Skeletal muscle satellite cell (primary cell): ENCODE results near the gene CDYL2.

ENCODE experiments used
- H3K27me3 ChIP-seq: 2 replicates; pipeline ENCODE4 v1.7.0; 2013; ENCODE audit warnings: low read length; ENCODE audit not compliant: control insufficient read depth, insufficient read depth
- H3K36me3 ChIP-seq: 2 replicates; pipeline ENCODE4 v1.7.0; 2013; ENCODE audit warnings: mild to moderate bottlenecking, control low read depth, low read length; ENCODE audit not compliant: insufficient read depth
- H3K4me1 ChIP-seq: 2 replicates; pipeline ENCODE4 v1.7.0; 2013; ENCODE audit warnings: low read length; ENCODE audit not compliant: control insufficient read depth, insufficient read depth
- H3K4me2 ChIP-seq: 2 replicates; pipeline ENCODE4 v1.7.0; 2013; ENCODE audit warnings: mild to moderate bottlenecking, low read length
- H3K4me3 ChIP-seq: 2 replicates; pipeline ENCODE4 v1.7.0; 2013; ENCODE audit warnings: low read length
- H3K9ac ChIP-seq: 2 replicates; pipeline ENCODE4 v1.7.0; 2013; ENCODE audit warnings: mild to moderate bottlenecking, low read depth, low read length, moderate library complexity
- H3K9me3 ChIP-seq: replicated peaks from 2 replicates; pipeline ENCODE4 v1.7.0; 2013; ENCODE audit warnings: mild to moderate bottlenecking, control low read depth, low read length

CDYL2 gene

DNA sequence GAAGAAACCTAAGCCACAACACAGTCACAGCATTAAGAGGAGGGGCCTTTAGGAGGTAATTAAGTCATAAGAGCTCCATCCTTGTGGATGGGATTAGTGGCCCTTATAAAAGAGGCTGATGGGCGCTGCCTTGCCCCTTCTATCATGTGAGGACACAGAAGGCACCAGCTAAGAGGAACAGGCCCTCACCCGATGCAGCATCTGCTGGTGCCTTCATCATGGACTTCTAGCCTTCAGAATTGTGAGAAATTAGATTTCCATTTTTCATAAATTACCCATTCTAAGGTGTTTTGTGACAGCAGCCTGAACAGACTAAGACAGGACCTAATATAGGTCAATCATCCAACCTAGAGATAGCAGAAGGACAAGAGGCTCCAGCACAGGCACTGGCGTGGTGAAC lies 120.8 kb downstream of the CDYL2 start:
- Histone ChIP-seq H3K36me3 (peaks cover 8% of the 10 kb centered on the region), H3K4me2 (no peak overlapping the region), H3K9me3 (no peaks in the 10 kb centered on the region), H3K27me3 (no peaks in the 10 kb centered on the region), H3K4me1 (peaks cover 16% of the 10 kb centered on the region), H3K9ac (no peak overlapping the region), H3K4me3 (no peak overlapping the region)

DNA sequence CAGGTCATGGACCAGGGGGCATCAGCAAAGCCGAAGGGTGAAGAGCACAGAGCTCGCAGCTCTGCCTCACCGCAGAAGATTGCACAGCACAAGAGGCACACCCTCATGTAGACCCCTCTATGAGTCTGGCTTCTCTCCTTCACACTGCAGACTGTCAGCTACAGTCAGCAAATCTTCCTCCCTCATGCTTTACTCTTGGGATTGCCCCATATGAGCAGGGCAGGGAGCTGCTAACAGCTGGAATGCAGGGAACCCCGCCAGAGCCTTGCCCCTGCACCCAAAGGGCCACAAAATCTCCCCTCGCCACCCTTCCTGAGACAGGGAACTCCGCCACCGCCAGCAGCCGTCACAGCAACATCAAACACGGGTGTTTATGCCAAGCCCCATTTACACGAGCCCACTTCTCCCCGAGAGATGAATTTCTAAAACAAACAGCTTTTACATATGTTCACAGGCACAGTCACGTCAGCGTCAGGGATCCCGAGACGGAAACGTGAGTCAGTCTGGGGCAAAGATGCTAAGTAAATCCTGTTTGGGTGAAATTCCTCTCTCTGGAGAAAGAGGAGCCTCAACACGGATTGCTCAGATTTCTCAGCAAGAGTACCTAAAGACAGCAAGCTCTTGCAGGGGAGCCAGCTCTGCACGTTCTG lies 121.9 kb downstream of the CDYL2 start:
- Histone ChIP-seq H3K4me2 (peak overlapping the region; percentile 75), H3K4me3 (peak overlapping the region; percentile 48), H3K4me1 (peaks cover 16% of the 10 kb centered on the region), H3K9me3 (no peaks in the 10 kb centered on the region), H3K9ac (peak overlapping the region; percentile 16), H3K36me3 (peaks cover 8% of the 10 kb centered on the region), H3K27me3 (no peaks in the 10 kb centered on the region)

DNA sequence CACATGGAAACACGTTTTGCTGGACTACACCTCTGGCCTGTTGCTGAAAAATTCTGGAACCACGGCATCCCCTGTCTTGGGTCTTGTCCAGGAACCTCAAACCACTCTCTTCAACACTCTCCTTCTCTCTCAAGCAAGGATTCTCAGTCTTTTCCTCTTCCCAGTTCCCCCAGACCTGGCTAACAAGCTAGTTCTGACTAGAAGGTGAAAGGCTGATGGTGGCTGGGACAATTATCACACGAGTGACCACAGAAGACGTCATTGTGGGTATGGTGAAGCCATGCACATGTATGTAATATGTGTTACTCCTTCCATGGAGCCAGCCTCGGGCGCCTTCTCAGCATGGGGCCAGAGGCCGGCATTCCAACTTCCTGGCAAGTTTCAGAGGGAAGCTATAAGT lies 123.0 kb downstream of the CDYL2 start:
- Histone ChIP-seq H3K9me3 (no peaks in the 10 kb centered on the region), H3K36me3 (peaks cover 8% of the 10 kb centered on the region), H3K4me3 (no peak overlapping the region), H3K4me2 (no peak overlapping the region), H3K9ac (no peak overlapping the region), H3K4me1 (peaks cover 16% of the 10 kb centered on the region), H3K27me3 (no peaks in the 10 kb centered on the region)

DNA sequence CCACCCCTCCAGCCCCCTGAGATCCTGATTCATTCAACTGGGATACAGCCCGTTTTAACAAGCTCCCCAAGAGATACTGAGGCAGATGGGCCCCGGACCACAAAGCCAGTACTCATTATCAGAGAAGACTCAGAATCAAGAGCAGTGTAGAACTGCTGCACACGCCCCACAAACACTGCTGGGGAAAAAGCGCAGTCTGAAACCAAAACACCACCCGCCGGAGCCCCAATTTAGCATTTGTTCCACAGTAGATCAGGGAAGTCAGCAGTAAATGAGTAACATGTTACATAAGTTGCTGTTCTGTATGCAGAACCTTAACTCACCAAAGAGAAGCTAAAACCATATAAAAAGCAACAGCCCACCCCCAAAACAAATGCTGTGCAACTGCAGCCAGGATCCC lies 123.6 kb downstream of the CDYL2 start:
- no peaks in the 10 kb centered on the region for H3K27me3 ChIP-seq
- H3K9ac ChIP-seq: no peak overlapping the region
- no peak overlapping the region for H3K4me3 ChIP-seq
- H3K4me1 ChIP-seq: peaks cover 16% of the 10 kb centered on the region
- H3K9me3 ChIP-seq: no peaks in the 10 kb centered on the region
- peaks cover 8% of the 10 kb centered on the region for H3K36me3 ChIP-seq
- no peak overlapping the region for H3K4me2 ChIP-seq

DNA sequence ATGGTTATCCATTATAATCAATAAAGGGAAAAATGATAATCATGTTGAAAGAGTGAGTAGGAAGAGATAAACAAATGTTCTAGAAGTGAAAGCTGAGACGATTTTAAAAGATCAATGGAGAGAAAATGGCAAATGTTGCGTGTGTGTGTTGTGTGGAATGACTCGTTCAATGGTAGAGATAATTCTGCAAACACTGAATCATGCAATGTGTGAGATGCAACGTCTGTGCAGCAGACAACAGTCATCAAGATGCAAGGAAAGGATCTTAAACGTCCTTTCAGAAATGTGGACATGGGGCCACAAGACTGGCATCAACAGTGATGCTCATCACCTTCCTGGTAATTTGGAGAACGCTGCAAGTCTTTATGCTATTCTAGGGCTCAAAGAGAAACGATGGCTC lies 124.4 kb downstream of the CDYL2 start:
- Histone ChIP-seq H3K36me3 (peaks cover 8% of the 10 kb centered on the region), H3K4me2 (no peak overlapping the region), H3K4me1 (peaks cover 16% of the 10 kb centered on the region), H3K9me3 (no peaks in the 10 kb centered on the region), H3K4me3 (no peak overlapping the region), H3K9ac (no peak overlapping the region), H3K27me3 (no peaks in the 10 kb centered on the region)

DNA sequence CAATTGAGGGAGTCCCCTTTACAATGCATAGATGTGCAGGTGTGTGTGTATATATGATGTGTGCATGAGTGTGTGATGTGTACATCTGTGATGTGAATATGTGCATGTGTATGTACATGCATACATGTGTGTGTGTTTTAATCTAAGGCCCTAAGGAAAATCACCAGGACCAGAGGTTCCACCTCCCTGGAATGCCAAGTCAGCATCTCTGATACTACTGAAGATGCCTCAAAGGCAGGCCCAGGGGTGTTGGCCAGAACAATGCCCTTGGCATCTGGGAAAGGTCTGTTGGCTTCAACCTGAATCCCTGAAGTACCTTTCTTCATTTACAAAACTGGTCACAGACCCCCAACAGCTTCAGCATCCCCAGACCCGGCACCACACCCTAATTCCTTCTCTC lies 129.5 kb downstream of the CDYL2 start:
- Histone ChIP-seq H3K4me2 (no peak overlapping the region), H3K4me3 (no peak overlapping the region), H3K9me3 (no peaks in the 10 kb centered on the region), H3K9ac (no peak overlapping the region), H3K36me3 (no peaks in the 10 kb centered on the region), H3K4me1 (no peaks in the 10 kb centered on the region), H3K27me3 (no peaks in the 10 kb centered on the region)

DNA sequence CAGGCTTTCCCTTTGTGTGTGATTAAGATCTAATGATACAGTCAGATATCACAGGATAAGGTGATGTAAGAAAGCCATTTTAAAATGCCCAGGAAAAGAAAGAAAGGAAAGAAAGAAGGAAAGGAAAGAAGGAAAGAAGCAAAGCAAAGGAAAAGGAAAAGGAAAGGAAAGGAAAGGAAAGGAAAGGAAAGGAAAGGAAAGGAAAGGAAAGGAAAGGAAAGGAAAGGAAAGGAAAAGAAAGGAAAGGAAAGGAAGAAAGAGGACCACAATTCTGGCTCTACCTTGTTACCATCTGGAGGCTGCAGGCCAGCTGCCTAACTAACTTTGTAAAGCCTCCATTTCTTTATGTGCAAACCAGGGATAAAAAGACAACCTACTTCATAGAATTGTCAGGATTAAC lies 132.0 kb downstream of the CDYL2 start:
- no peaks in the 10 kb centered on the region for H3K9me3 ChIP-seq
- H3K9ac ChIP-seq: no peak overlapping the region
- no peaks in the 10 kb centered on the region for H3K27me3 ChIP-seq
- H3K4me2 ChIP-seq: no peak overlapping the region
- H3K4me3 ChIP-seq: no peak overlapping the region
- no peaks in the 10 kb centered on the region for H3K4me1 ChIP-seq
- no peaks in the 10 kb centered on the region for H3K36me3 ChIP-seq

DNA sequence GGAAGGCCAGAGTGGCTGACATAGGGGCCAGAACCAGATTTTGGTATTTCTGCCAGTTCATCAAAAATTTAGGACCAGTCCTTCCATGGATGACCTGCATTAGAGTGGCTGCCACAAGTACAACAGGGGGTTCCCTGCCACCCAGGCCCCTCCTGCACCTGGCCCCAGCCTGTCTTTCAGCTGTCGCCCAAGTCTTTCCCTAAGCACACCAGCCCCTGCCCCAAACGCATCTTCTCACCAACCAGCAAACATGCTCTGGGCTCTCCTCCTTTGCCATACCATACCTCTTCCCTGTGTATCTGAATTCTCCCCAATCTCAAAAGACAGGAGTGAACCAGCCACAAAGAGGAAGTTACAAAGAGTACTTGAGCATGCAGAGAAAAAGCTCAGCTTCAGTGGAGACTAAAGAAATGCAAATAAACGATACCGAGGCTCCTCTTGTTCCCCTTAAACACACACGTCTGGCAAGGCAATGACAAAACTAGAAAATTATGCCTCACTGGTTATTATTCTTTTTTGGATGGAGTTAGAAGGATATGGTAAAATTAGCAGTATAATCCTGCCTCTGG lies 133.0 kb downstream of the CDYL2 start:
- Histone ChIP-seq H3K9me3 (no peaks in the 10 kb centered on the region), H3K4me2 (no peak overlapping the region), H3K36me3 (no peaks in the 10 kb centered on the region), H3K27me3 (no peaks in the 10 kb centered on the region), H3K9ac (no peak overlapping the region), H3K4me3 (no peak overlapping the region), H3K4me1 (no peaks in the 10 kb centered on the region)

DNA sequence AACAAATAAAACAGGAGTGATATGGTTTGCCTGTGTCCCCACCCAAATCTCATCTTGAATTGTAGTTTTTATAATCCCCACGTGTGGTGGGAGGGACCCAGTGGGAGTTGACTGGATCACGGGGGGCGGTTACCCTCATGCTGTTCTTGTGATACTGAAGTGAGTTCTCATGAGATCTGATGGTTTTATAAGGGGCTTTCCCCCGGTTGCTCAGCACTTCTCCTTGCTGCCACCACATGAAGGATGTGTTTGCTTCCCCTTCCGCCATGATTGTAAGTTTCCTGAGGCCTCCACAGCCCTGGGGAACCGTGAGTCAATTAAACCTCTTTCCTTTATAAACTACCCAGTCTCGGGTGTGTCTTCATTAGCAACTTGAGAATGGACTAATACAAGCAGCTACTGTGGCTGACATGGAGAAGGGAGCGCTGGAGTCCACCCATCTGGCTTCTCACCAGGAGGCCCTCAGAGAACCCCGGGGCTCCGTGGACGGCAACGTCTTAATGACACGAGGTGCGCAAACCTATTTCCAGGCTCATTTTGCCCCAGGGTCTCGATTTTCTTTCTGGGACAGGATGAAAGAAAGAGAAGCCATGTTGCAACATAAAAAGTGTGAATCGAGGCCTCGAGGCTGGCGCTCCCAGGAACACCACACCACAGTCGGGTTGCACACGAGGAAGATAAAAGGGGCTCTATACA lies 134.1 kb downstream of the CDYL2 start:
- no peaks in the 10 kb centered on the region for H3K9me3 ChIP-seq
- H3K4me1 ChIP-seq: no peaks in the 10 kb centered on the region
- no peaks in the 10 kb centered on the region for H3K27me3 ChIP-seq
- no peak overlapping the region for H3K4me3 ChIP-seq
- no peak overlapping the region for H3K9ac ChIP-seq
- H3K36me3 ChIP-seq: no peaks in the 10 kb centered on the region
- H3K4me2 ChIP-seq: no peak overlapping the region

DNA sequence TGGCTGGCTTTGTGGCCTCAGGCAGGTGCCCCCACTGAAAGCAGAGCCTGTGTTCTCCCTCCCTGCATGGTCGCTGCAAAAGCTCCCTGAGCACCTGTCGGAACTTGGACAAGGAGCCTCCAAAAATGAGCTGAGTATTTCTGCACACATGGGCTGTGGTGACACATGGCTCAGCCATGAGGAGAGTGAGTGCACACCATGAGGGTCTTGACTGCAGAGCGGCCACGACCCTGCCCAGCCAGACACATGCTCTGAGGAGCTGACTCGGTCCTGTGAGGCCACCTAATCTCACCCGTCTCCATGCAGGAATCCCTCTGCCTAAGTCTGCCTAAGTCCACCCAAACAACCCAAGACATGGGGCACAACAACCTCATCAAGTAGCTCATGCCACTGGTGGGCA lies 134.7 kb downstream of the CDYL2 start:
- Histone ChIP-seq H3K9ac (no peak overlapping the region), H3K9me3 (no peaks in the 10 kb centered on the region), H3K36me3 (no peaks in the 10 kb centered on the region), H3K27me3 (no peaks in the 10 kb centered on the region), H3K4me3 (no peak overlapping the region), H3K4me1 (no peaks in the 10 kb centered on the region), H3K4me2 (no peak overlapping the region)

DNA sequence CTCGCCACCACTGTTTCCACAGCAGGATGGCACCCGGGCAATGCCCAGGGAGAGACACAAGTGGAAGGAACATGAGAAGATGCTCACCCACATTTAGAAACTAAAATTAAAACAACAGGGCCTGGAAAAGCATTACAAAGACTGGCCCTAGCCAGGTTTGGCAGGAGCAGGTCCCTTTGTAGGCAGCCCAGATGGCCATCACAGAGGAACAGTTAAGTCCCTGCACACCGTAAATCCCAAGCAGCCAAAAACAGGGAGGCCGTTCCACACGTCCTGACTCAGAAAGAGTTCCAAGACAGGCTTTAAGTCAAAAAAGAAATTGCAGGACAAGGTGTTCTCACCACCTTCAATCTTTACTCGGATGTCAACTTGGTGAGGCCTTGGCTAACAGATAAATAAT lies 136.5 kb downstream of the CDYL2 start:
- Histone ChIP-seq H3K4me3 (no peak overlapping the region), H3K9ac (no peak overlapping the region), H3K27me3 (no peaks in the 10 kb centered on the region), H3K9me3 (no peaks in the 10 kb centered on the region), H3K4me1 (no peaks in the 10 kb centered on the region), H3K4me2 (no peak overlapping the region), H3K36me3 (no peaks in the 10 kb centered on the region)

DNA sequence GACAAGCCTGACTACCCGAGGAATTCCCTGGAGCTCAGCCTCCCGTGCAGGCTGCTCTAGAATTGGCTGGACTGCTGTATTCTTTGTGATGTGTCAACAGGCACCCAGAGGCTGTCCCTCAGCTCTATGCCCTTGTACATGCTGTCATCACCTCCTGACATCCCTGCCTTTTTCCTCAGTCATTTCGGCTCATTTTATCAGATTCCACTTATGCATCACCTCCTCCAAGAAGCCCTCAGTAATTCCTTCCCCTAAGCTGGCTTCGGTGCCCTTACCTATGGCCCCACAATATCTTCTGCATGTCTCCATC lies 137.2 kb downstream of the CDYL2 start:
- Histone ChIP-seq H3K9ac (no peak overlapping the region), H3K4me3 (no peak overlapping the region), H3K36me3 (no peaks in the 10 kb centered on the region), H3K4me1 (no peaks in the 10 kb centered on the region), H3K27me3 (no peaks in the 10 kb centered on the region), H3K9me3 (no peaks in the 10 kb centered on the region), H3K4me2 (no peak overlapping the region)
